ENCODE results near the gene PRKG1.
"Not testable (repeated sequence)": the region's sequence is repeated elsewhere in the genome, so short reads cannot be mapped to it uniquely, and the experiment has no call there.

PRKG1 gene

DNA sequence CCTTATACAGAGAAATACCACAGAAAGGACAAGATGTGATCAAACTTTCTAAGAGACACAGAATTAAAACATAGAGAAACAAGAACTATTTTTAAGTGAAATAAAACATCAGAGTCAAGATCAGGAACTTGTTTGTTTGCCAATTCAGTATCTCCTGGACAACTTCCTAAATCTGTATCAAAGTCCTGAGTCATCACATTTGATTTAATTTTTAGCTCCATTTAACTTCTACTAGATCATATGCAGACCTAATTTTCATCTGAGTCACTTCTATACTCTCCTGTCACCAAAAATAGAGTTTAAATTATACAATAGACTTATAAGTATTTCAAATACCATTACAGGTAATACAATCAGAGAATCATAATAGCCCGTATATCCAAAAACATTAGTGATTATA, 268.1 kb downstream of the PRKG1 start:
- no peak for DNase-seq

- no peak for DNase-seq
These were observed 269.1 kb downstream of the PRKG1 start for GRCh38 chr10:51343391-51343790.

DNA sequence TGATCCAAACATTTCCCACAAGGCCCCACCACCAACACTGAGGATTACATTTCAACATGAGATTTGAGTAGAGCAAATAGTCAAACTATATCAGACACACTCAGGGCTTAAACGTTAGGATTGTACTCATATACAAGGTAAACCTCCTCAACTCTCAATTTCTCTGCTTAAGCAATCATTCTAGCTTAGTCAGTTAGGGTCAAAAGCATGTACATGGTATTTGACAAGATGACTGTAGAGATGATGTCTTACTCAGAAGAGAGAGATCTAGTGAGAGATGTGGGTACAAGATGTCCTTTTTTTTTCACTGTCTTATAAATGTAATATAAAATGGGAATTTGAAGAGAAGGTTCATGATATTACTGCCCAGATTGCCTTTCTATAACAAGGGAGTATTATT, 270.1 kb downstream of the PRKG1 start:
- no peak for DNase-seq

DNA sequence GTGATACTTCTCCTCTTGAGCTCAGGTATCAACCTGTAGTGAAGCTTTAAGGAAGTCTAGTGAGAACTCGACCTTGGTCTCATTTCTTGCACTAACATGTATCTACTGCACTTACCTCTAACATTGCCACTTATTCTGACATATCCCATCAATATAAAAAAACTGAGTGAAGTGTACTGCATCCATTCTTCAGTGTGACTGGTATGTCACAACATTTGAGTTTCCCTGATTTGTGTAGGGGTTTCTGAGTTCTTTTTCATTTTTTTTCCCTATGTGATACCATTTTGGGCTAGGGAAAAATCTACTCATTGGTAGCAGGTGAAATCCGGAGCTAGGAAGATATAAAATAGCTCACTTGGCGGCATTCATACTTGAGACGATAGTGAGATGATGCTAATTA, 274.3 kb downstream of the PRKG1 start:
- no peak for DNase-seq

DNA sequence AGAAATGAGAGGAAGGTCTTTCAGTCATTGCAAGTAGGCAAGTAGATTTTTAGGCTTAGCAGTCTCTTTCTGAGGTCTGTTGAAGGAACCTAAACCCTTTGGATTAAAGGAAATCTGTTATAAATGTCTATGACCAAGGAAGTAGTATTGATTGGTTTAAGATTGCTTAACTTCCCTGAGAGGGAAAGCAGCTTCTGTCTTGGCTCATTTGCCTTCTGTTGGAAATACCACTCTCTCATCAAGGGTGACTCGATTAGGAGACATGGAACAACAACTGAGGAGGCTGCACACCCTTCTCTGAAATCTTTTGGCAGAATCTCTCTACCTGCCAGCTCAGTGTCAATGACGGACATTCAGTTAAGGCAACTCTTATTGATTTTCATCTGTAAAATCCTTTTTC, 282.9 kb downstream of the PRKG1 start:
- DNase-seq: no peak

DNA sequence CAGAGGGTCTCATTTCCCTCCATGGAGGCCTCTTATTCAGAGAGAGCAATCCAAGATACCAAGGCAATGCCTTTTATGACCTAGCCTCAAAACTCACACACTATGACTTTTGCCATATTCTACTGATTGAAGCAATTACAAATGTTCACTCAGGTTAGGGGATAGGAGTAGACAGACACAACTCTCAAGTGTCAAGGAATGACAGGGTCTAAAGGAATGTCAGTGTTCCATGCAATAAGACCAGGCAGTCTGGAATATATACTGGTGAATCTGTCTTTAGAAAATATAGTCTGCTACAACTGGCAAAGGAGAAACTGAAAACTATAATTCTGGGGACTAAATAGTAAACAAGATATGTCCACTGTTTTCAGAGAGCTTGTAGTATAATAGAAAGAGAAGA, 283.9 kb downstream of the PRKG1 start:
- no peak for DNase-seq

DNA sequence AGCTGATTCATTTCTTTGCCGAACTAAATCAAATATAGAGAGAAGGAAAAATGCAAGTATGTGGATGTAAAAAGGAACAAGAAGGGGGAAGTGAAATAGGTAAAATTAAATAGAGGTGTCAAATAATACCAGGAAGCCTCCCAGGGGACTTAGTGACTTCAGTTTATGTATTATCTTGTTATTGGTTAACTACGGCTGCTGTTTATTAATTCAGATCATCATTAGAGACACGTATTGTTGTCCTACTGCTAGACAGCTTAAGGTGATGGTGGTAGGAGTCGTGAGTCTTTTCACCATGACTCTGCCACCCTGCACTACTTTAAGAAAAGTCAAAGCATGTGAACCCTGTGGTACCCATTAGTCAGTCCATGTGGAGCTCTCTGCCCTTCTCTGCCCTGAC, 289.1 kb downstream of the PRKG1 start:
- DNase-seq: no peak

GRCh38 chr10:51364674-51365073, 290.4 kb downstream of the PRKG1 start:
- DNase-seq: peak; percentile 37

DNA sequence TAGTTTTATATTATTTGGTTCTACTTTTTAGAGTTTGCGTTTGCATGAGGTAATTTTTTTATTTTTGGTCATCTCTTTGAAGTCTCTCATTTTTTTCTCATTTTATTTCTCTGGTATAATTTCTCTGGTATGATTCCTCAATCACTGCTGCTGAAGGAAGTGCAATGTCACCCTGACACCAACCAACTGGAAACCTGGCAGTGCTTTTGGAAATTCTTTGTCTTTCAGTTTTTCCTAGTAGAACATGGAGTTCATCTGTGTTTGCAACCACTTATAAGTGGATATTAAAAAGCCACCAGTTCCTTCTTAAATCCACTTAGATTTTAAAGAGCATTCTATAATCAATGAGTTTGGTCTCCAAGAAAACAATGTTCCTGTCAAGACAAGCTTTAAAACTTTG, 291.8 kb downstream of the PRKG1 start:
- no peak for DNase-seq

- no peak for DNase-seq
These were observed 292.8 kb downstream of the PRKG1 start for GRCh38 chr10:51367127-51367526.

- no peak for DNase-seq
These were observed 293.4 kb downstream of the PRKG1 start for GRCh38 chr10:51367694-51368093.

DNA sequence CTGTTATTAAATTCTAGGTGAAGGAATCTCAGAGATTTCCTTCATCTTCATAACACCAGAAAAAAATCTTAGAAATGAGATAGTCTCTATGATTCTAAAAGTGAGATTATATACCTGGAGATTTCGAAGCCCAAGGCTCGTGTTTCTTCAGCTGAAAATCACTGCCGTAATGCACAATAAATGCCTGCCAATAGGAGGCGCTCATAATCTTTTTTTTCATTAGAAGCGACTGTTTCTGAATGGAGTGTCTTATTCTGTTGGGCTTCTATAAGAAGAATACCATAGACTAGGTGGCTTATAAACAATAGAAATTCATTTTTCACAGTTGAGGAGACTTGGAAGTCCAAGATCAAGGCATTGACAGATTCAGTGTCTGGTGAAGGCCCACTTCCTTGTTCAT, 294.7 kb downstream of the PRKG1 start:
- no peak for DNase-seq

GRCh38 chr10:51369903-51370302, 295.6 kb downstream of the PRKG1 start:
- DNase-seq: no peak

- no peak for DNase-seq
These were observed 297.5 kb downstream of the PRKG1 start for GRCh38 chr10:51371743-51372142.

DNA sequence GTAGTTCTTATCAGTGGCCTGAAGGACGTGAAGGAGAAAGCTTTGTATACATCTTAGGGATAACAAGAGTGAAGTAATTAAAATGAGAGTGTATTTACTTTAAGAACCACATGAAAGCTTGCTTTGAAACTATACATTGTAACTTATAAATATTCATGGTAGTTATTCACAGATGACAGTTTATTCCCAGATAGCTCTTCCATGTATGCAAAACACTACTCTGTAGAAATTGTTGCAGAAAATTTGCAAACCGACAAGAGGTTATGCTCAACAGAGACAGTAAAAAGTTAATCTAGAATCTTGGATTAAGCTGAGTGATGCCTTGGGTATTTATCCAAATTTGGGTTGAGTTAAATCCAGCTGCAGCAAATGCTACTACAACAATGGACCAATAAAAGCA, 301.5 kb downstream of the PRKG1 start:
- no peak for DNase-seq

- no peak for DNase-seq
These were observed 303.0 kb downstream of the PRKG1 start for GRCh38 chr10:51377070-51377931.

GRCh38 chr10:51377932-51378599, 303.8 kb downstream of the PRKG1 start:
- no peak for DNase-seq

GRCh38 chr10:51382181-51382580, 307.9 kb downstream of the PRKG1 start:
- DNase-seq: no peak

DNA sequence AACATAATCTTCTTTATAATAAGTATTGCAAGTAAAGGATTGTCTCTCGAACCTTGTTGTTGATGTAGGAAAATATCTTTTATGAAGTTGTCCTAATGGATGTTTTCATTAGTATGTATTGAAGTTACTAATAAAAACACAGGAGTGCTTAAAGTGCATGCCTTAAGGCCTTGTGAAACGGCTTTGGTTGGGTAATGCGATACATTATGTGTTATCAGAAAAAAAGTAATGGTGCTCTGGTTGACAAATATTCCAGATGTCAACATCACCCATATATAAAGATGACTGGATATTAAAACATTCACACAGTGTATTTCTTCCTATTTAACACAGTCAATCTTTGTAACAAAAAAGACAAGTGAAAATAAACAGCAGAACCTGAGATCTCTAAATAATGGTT, 310.7 kb downstream of the PRKG1 start:
- no peak for DNase-seq

DNA sequence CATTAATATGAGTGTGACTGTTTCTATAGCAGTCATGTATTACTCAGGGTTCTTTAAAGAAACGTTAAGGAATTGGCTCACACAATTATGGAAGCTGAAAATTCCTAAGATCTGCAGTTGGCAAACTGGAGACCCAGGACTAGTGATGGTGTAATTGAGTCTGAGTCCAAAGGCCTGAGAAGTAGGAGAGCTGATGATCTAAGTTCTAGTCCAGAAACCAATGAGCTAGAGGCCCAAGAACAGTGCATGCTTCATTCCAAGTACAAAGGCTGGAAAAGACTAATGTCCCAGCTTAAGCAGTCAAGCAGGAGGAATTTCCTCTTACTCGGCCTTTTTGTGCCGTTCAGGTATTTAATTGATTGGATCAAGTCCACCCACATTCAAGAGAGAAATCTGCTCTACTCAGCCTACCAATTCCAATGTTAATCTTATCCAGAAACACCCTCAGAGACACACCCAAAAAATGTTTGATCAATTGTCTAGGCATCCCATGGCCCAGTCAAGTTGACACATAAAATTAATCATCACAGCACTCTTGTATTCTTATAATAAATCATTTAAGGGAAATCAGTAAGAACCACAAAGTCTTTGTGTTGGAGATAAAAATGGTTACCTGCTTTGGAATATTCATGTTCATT, 312.1 kb downstream of the PRKG1 start:
- DNase-seq: no peak

GRCh38 chr10:51389415-51390321, 315.4 kb downstream of the PRKG1 start:
- DNase-seq: peak; percentile 97

DNA sequence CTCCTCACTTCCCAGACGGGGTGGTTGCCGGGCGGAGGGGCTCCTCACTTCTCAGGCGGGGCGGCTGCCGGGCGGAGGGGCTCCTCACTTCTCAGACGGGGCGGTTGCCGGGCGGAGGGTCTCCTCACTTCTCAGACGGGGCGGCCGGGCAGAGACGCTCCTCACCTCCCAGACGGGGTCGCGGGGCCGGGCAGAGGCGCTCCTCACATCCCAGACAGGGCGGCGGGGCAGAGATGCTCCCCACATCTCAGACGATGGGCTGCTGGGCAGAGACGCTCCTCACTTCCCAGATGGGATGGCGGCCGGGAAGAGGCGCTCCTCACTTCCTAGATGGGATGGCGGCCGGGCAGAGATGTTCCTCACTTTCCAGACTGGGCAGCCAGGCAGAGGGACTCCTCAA, 318.7 kb downstream of the PRKG1 start:
- not testable (repeated sequence) for DNase-seq

GRCh38 chr10:51394039-51394438, 319.8 kb downstream of the PRKG1 start:
- DNase-seq: no peak
